HepG2 (cell line): ENCODE data around the gene SEMA6B. TPM values are rescaled to one million over a fixed set of nuclear protein-coding genes. Genes with fewer than 3 reads are reported as not detected.
"Not testable (repeated sequence)": the region's sequence is repeated elsewhere in the genome, so short reads cannot be mapped to it uniquely, and the experiment has no call there.

Experiments
- ATAC-seq: fragments of 200-7000 bp; cut with Tn5 transposase; 3 replicates; pipeline ENCODE4 v1.9.1; 2020; ENCODE audit warnings: mild to moderate bottlenecking, moderate library complexity
- BruUV-seq: library from RNA; stranded (reverse); fragments of 400-500 nt; replicated peaks from 2 replicates; lab custom pipeline; 2021; lab: Mats Ljungman, UMichigan
- CTCF ChIA-PET: fragments of 300-600 bp; formaldehyde crosslinking; extraction: SDS; loops from one replicate; lab custom pipeline; 2021; ENCODE audit warnings: low total read pairs, inconsistent platforms, low intra/inter-chr PET ratio; lab: Yijun Ruan, JAX
- POLR2A ChIA-PET: fragments of 350-600 bp; sonication (Branson Sonifier 250); formaldehyde crosslinking; loops from one replicate; lab custom pipeline; 2020; ENCODE audit warnings: antibody characterized with exemption, inconsistent platforms; lab: Yijun Ruan, JAX
- DNase-seq: peaks from one replicate; pipeline ENCODE4 v3.0.0-alpha.2; 2015; ENCODE audit warnings: low spot score
- FAIRE-seq: peaks from 3 replicates; lab custom pipeline; 2011; peaks lifted over from hg19 to GRCh38; lab: Jason Lieb, UNC
- H2AFZ ChIP-seq: one replicate; pipeline ENCODE4 v1.6.1; 2011; ENCODE audit warnings: low read length, inconsistent platforms
- H3K27ac ChIP-seq: fragments of 300-600 bp; 3 replicates; pipeline ENCODE4 v1.8.0; 2011; ENCODE audit warnings: mixed run types, mild to moderate bottlenecking, mixed read lengths, low read length, inconsistent platforms; ENCODE audit not compliant: insufficient read depth; ENCODE audit errors: extremely low read length
- H3K27me3 ChIP-seq, 2 experiments: fragments of 200-600 bp in 1 of 2; 2 replicates in 1 of 2; 3 replicates in 1 of 2; pipeline versions ENCODE4 v1.6.0 to v1.8.0; 2011; ENCODE audit warnings: low read length in 2 of 2, mild to moderate bottlenecking in 2 of 2, moderate library complexity in 2 of 2, inconsistent platforms in 1 of 2; ENCODE audit not compliant: insufficient read depth in 2 of 2, control insufficient read depth in 1 of 2
- H3K36me3 ChIP-seq, 2 experiments: fragments of 200-600 bp in 1 of 2; replicated peaks in 1 of 2; 2 replicates in 1 of 2; 3 replicates in 1 of 2; pipeline versions ENCODE4 v1.5.1 to v1.8.0; 2011; ENCODE audit warnings: low read length in 2 of 2, inconsistent platforms in 1 of 2; ENCODE audit not compliant: insufficient read depth in 2 of 2, control insufficient read depth in 1 of 2
- H3K4me1 ChIP-seq: 2 replicates; pipeline ENCODE4 v1.5.1; 2012; ENCODE audit warnings: low read length, inconsistent platforms; ENCODE audit not compliant: insufficient read depth
- H3K4me2 ChIP-seq: 2 replicates; pipeline ENCODE4 v1.6.0; 2011; ENCODE audit warnings: low read depth, low read length, inconsistent platforms
- H3K4me3 ChIP-seq, 3 experiments: fragments of 200-600 bp in 1 of 3; sonication (generic), shearing (Covaris generic) in 1 of 3; replicated peaks in 1 of 3; 2 replicates each; pipeline ENCODE4 v1.5.1; 2011 to 2016; ENCODE audit warnings: low read length in 3 of 3, inconsistent platforms in 2 of 3, low read depth in 2 of 3, mild to moderate bottlenecking in 2 of 3, control low read depth in 1 of 3, mixed read lengths in 1 of 3; ENCODE audit not compliant: insufficient read depth in 1 of 3
- H3K79me2 ChIP-seq: one replicate; pipeline ENCODE4 v1.6.1; 2011; ENCODE audit warnings: low read length, inconsistent platforms; ENCODE audit not compliant: insufficient read depth
- H3K9ac ChIP-seq: 2 replicates; pipeline ENCODE4 v1.6.0; 2011; ENCODE audit warnings: mild to moderate bottlenecking, low read depth, low read length, inconsistent platforms; ENCODE audit not compliant: insufficient read depth
- H3K9me3 ChIP-seq: 2 replicates; pipeline ENCODE4 v1.5.1; 2012; ENCODE audit warnings: mild to moderate bottlenecking, low read length
- H4K20me1 ChIP-seq: 2 replicates; pipeline ENCODE4 v1.6.0; 2011; ENCODE audit warnings: inconsistent platforms, mild to moderate bottlenecking, low read length, moderate library complexity; ENCODE audit not compliant: insufficient read depth
- CSRNP2 ChIP-seq: sonication (generic); formaldehyde crosslinking; conservative IDR thresholded peaks from 2 replicates; pipeline ENCODE4 v1.8.0; 2022; ENCODE audit warnings: low read depth, missing genetic modification reagents
- DDIT3 ChIP-seq: sonication (generic); formaldehyde crosslinking; IDR thresholded peaks from 2 replicates; pipeline ENCODE4 v1.4.0; 2020; ENCODE audit warnings: mild to moderate bottlenecking, missing genetic modification reagents
- KMT2A ChIP-seq: sonication (generic); formaldehyde crosslinking; IDR thresholded peaks from 2 replicates; pipeline ENCODE4 v1.4.0; 2020; ENCODE audit warnings: missing genetic modification reagents
- MED8 ChIP-seq: sonication (generic); formaldehyde crosslinking; IDR thresholded peaks from 2 replicates; pipeline ENCODE4 v1.8.1; 2023; ENCODE audit warnings: mild to moderate bottlenecking, missing genetic modification reagents; ENCODE audit not compliant: insufficient replicate concordance
- PHF21A ChIP-seq: sonication (generic); formaldehyde crosslinking; IDR thresholded peaks from 2 replicates; pipeline ENCODE4 v1.5.0; 2020; ENCODE audit warnings: mild to moderate bottlenecking, missing genetic modification reagents
- UBTF ChIP-seq: sonication (generic); formaldehyde crosslinking; IDR thresholded peaks from 2 replicates; pipeline ENCODE4 v1.4.0; 2020; ENCODE audit warnings: mild to moderate bottlenecking, missing genetic modification reagents
- ZNF713 ChIP-seq: sonication (generic); formaldehyde crosslinking; IDR thresholded peaks from 2 replicates; pipeline ENCODE4 v1.4.0; 2020; ENCODE audit warnings: mild to moderate bottlenecking, missing genetic modification reagents
- WGBS: methylation state at CpG from one replicate; pipeline ENCODE4 v1.1.6; 2017; ENCODE audit warnings: low lambda C conversion rate; 5-methylcytosine and 5-hydroxymethylcytosine counted together
- in situ Hi-C: cut with HindIII; loops from 2 replicates; pipeline ENCODE4 v1.10.0; 2017; ENCODE audit warnings: low pct_unique_long_range_greater_than_20kb; ENCODE audit not compliant: extremely low pct_ligation_motif_present
- intact Hi-C: fragments of 100-400 bp; cut with micrococcal nuclease; formaldehyde crosslinking; loops from one replicate; pipeline ENCODE4 v1.10.0; 2022; ENCODE audit not compliant: unreplicated experiment
- polyA plus RNA-seq, 8 experiments: library from polyadenylated mRNA; depleted of rRNA in 3 of 8; stranded (reverse) in 7 of 8; unstranded in 1 of 8; fragments of >200 nt; fragmentation: Illumina TruSeq in 4 of 8; extraction: Trizol in 4 of 8; gene quantifications; 2 replicates each; pipeline versions ENCODE4 v1.2.1 to v1.2.3, GENCODE V29; 2011 to 2016; ENCODE audit warnings: low read depth in 4 of 8, missing spikeins in 1 of 8, mixed read lengths in 1 of 8; ENCODE audit not compliant: insufficient read depth in 1 of 8
- total RNA-seq, 5 experiments: library from RNA; depleted of rRNA; stranded (reverse); fragments of >200 nt; fragmentation: Illumina TruSeq; extraction: Trizol; gene quantifications; 2 replicates each; pipeline ENCODE4 v1.2.3, GENCODE V29; 2016; ENCODE audit warnings: low read depth in 1 of 5

The SEMA6B gene
- total and polyA plus RNA-seq, 2 of the 13 experiments (the other 11 are each of a cell fraction or from before 2014, with no cell fraction given), result 45.5 to 67.1 TPM

- TF ChIP-seq DDIT3 (CRISPR knock-in tag) (no peak), ZNF713 (no peak), CSRNP2 (no peak), KMT2A (CRISPR knock-in tag) (no peak), MED8 (CRISPR knock-in tag) (no peak), UBTF (no peak), PHF21A (CRISPR knock-in tag) (no peak)
Observed at GRCh38 chr19:4528843-4529242, 30.6 kb downstream of the SEMA6B start (continued).

- H3K4me1 ChIP-seq, result peaks cover 43% of the 10 kb centered on the region
- ATAC-seq, DNase-seq, H3K27ac ChIP-seq, H3K9me3 ChIP-seq, H3K27me3 ChIP-seq, H4K20me1 ChIP-seq, H3K36me3 ChIP-seq, H3K79me2 ChIP-seq, CTCF ChIA-PET, BruUV-seq, FAIRE-seq, H3K4me2 ChIP-seq, in situ Hi-C loops, intact Hi-C loops, H2AFZ ChIP-seq, H3K4me3 ChIP-seq, H3K9ac ChIP-seq: not testable (repeated sequence)
- 82% methylated on average over 8 of the region's 8 CpGs for WGBS
- POLR2A ChIA-PET, result interaction anchor here (1.4 kb wide), 1 partner anchor 12 kb away, joined by 4 read pairs; no protein-coding TSS in a partner anchor
Observed at GRCh38 chr19:4527377-4527776, 32.1 kb downstream of the SEMA6B start.
